DND-41 (cell line): ENCODE measurements around the gene PHACTR1.

ENCODE experiments used
- ATAC-seq: fragments of 200-7000 bp; cut with Tn5 transposase; 3 replicates; pipeline ENCODE4 v1.9.1; 2021; ENCODE audit warnings: low read depth; ENCODE audit not compliant: insufficient read depth
- DNase-seq: peaks from one replicate; pipeline ENCODE4 v3.0.0-alpha.2; 2020
- H2AFZ ChIP-seq: 2 replicates; pipeline ENCODE4 v1.6.0; 2012; ENCODE audit warnings: low read depth, low read length
- H3K27ac ChIP-seq: 2 replicates; pipeline ENCODE4 v1.5.1; 2012; ENCODE audit warnings: low read length, inconsistent platforms
- H3K27me3 ChIP-seq: fragments of 200-600 bp; sonication (generic); 2 replicates; pipeline ENCODE4 v1.6.0; 2012; ENCODE audit warnings: low read length, mild to moderate bottlenecking, inconsistent platforms; ENCODE audit not compliant: insufficient read depth, poor library complexity
- H3K36me3 ChIP-seq: 2 replicates; pipeline ENCODE4 v1.5.1; 2012; ENCODE audit warnings: low read length, inconsistent platforms; ENCODE audit not compliant: insufficient read depth
- H3K4me1 ChIP-seq: 2 replicates; pipeline ENCODE4 v1.5.1; 2012; ENCODE audit warnings: mild to moderate bottlenecking, low read length; ENCODE audit not compliant: insufficient read depth
- H3K4me2 ChIP-seq: 2 replicates; pipeline ENCODE4 v1.6.0; 2012; ENCODE audit warnings: mild to moderate bottlenecking, moderate library complexity, low read length, inconsistent platforms; ENCODE audit not compliant: insufficient read depth
- H3K4me3 ChIP-seq, 2 experiments: fragments of 200-600 bp in 1 of 2; shearing (Covaris generic) in 1 of 2; 2 replicates each; pipeline ENCODE4 v1.5.1; 2012 to 2016; ENCODE audit warnings: inconsistent platforms in 2 of 2, low read length in 2 of 2, mild to moderate bottlenecking in 2 of 2, low read depth in 1 of 2, moderate library complexity in 1 of 2
- H3K79me2 ChIP-seq: 2 replicates; pipeline ENCODE4 v1.6.0; 2012; ENCODE audit warnings: low read length, inconsistent platforms; ENCODE audit not compliant: insufficient read depth
- H3K9ac ChIP-seq: 2 replicates; pipeline ENCODE4 v1.6.0; 2012; ENCODE audit warnings: low read depth, mild to moderate bottlenecking, inconsistent platforms, low read length, moderate library complexity
- H3K9me3 ChIP-seq: 2 replicates; pipeline ENCODE4 v1.5.1; 2012; ENCODE audit warnings: low read length, moderate library complexity, mild to moderate bottlenecking, inconsistent platforms; ENCODE audit not compliant: insufficient read depth, severe bottlenecking
- H4K20me1 ChIP-seq: 2 replicates; pipeline ENCODE4 v1.6.0; 2012; ENCODE audit warnings: low read length; ENCODE audit not compliant: insufficient read depth
- EZH2 ChIP-seq: IDR thresholded peaks from 3 replicates; pipeline ENCODE4 v1.6.1; 2012; ENCODE audit warnings: borderline replicate concordance, low read depth, mild to moderate bottlenecking, moderate library complexity, low read length, inconsistent platforms; ENCODE audit not compliant: severe bottlenecking
- TF ChIP-seq, protein P1 (sequence below): IDR thresholded peaks from 2 replicates; pipeline ENCODE4 v1.5.1; 2012; ENCODE audit warnings: borderline replicate concordance, low read length, moderate library complexity, mild to moderate bottlenecking; ENCODE audit not compliant: poor library complexity, severe bottlenecking; ENCODE audit errors: extremely low read depth

The PHACTR1 gene

DNA sequence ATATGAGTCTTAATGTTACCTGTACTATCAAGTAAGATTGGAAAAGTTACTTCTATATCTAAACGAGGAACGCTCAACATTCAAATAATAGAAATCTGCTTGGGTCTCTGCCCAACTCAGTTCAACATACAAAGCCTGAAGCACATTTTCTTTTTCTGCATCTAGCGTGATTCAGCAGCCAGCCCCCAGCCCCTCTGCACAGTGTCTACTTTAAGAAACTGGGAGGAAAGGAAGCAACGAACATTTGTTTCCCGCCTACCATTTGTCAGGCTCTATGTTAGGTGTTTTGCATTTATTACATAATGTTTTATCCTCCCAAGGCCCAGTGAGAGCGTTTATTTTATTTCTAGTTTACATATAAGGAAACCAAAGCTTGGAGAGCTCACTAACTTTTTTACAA lies 17.3 kb downstream of the PHACTR1 start:
- Histone ChIP-seq H3K4me2 (no peak overlapping the region), H3K9me3 (no peaks in the 10 kb centered on the region), H3K4me1 (no peaks in the 10 kb centered on the region), H4K20me1 (no peaks in the 10 kb centered on the region), H3K4me3 (no peak overlapping the region), H3K27me3 (no peaks in the 10 kb centered on the region), H3K36me3 (no peaks in the 10 kb centered on the region), H2AFZ (no peak overlapping the region), H3K79me2 (no peaks in the 10 kb centered on the region), H3K27ac (no peak overlapping the region), H3K9ac (no peak overlapping the region)
- no peak for DNase-seq
- ATAC-seq, result no peak
- TF ChIP-seq, protein P1, sequence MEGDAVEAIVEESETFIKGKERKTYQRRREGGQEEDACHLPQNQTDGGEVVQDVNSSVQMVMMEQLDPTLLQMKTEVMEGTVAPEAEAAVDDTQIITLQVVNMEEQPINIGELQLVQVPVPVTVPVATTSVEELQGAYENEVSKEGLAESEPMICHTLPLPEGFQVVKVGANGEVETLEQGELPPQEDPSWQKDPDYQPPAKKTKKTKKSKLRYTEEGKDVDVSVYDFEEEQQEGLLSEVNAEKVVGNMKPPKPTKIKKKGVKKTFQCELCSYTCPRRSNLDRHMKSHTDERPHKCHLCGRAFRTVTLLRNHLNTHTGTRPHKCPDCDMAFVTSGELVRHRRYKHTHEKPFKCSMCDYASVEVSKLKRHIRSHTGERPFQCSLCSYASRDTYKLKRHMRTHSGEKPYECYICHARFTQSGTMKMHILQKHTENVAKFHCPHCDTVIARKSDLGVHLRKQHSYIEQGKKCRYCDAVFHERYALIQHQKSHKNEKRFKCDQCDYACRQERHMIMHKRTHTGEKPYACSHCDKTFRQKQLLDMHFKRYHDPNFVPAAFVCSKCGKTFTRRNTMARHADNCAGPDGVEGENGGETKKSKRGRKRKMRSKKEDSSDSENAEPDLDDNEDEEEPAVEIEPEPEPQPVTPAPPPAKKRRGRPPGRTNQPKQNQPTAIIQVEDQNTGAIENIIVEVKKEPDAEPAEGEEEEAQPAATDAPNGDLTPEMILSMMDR, result no peak
- TF ChIP-seq EZH2, result no peak

DNA sequence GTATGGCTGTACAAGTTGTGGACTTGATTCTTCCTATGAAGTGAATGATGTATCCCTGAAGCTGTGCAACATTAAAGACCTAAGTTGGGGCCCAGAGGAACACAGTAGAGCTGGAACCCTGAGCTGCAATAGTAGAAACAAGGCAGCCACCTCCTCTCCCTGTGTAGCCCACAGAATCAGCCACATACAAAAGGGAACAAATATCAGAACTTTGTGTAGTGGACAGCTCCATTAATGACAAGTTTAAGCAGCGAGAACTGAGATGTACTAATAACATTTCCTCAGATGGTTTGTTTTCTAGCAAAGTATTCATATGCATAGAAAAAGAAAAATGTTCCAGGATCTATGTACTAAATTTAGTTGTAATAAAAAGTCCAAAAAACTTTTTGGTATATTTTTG lies 19.2 kb downstream of the PHACTR1 start:
- no peaks in the 10 kb centered on the region for H3K9me3 ChIP-seq
- TF ChIP-seq EZH2, result no peak
- TF ChIP-seq, protein P1, result no peak
- no peaks in the 10 kb centered on the region for H3K36me3 ChIP-seq
- H3K79me2 ChIP-seq, result no peaks in the 10 kb centered on the region
- H4K20me1 ChIP-seq, result no peaks in the 10 kb centered on the region
- H3K9ac ChIP-seq, result no peak overlapping the region
- H3K4me2 ChIP-seq, result no peak overlapping the region
- no peaks in the 10 kb centered on the region for H3K4me1 ChIP-seq
- H3K27me3 ChIP-seq, result no peaks in the 10 kb centered on the region
- ATAC-seq (no peak), DNase-seq (no peak)
- H2AFZ ChIP-seq, result no peak overlapping the region
- no peak overlapping the region for H3K4me3 ChIP-seq
- H3K27ac ChIP-seq, result no peak overlapping the region

DNA sequence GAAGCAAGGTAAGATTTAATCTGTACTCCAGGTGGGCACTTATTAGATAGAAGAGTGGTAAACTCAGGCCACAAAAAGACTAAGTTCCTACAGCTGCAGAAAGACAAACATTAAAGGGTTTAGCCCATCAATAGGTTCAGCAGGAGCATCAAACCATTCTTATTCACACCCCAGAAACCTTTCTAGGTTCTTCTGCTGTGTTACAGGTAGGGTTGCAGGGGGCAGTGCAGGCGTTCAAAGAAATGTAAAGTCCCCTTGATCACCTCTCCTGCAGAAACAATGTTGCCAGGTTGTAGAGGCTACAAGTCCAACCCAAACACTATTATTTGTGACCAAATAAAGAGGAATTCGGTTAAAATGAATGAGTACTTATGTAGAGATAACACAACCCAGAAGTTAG lies 31.8 kb downstream of the PHACTR1 start:
- no peak overlapping the region for H3K4me3 ChIP-seq
- H3K36me3 ChIP-seq, result no peaks in the 10 kb centered on the region
- H3K79me2 ChIP-seq, result no peaks in the 10 kb centered on the region
- H3K4me2 ChIP-seq, result no peak overlapping the region
- H3K4me1 ChIP-seq, result no peaks in the 10 kb centered on the region
- TF ChIP-seq EZH2, result no peak
- TF ChIP-seq, protein P1, result no peak
- H3K9ac ChIP-seq, result no peak overlapping the region
- no peak overlapping the region for H2AFZ ChIP-seq
- peaks cover 4% of the 10 kb centered on the region for H3K9me3 ChIP-seq
- H3K27ac ChIP-seq, result no peak overlapping the region
- H4K20me1 ChIP-seq, result no peaks in the 10 kb centered on the region
- no peak for ATAC-seq
- no peaks in the 10 kb centered on the region for H3K27me3 ChIP-seq
- DNase-seq, result no peak

DNA sequence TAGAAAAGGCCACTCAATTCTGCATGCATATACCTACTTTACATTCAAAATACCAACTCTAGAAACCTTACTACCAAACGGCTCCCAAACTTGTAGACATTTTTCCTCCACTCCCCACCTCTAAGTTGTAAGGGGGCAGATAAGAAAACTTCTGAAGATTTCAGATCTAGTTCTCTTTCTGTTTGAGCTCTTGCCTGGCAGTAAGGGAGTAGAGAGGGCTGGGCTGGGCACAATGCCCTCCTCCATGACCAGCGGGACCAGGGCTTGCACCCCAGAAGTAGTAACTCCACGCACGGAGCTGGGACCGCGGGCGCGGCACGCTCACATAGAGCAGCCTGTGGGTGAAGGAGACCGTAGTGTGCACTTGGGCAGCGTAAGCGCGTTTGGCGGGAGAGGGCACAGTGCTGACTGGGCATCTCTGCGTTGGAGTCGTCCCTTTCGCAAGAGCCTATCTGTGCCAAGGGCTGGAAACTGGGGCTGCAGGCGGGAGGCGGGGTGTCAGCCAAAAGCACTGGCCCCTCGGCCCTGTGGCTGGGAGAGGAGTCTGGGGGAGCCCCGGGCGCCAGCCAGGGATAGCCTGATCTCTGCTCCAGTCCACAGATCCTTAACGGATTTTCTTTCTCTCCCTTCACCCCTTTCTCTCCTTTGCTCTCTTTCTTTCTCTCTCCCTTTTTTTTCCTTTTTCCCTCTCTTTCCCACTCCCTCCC lies 32.4 kb downstream of the PHACTR1 start:
- no peak for ATAC-seq
- H3K27me3 ChIP-seq, result no peaks in the 10 kb centered on the region
- H3K27ac ChIP-seq, result no peak overlapping the region
- no peaks in the 10 kb centered on the region for H3K79me2 ChIP-seq
- H3K9ac ChIP-seq, result no peak overlapping the region
- TF ChIP-seq EZH2, result no peak
- TF ChIP-seq, protein P1, result no peak
- no peak for DNase-seq
- H2AFZ ChIP-seq, result no peak overlapping the region
- no peak overlapping the region for H3K4me3 ChIP-seq
- no peak overlapping the region for H3K4me2 ChIP-seq
- H3K4me1 ChIP-seq, result no peaks in the 10 kb centered on the region
- no peaks in the 10 kb centered on the region for H4K20me1 ChIP-seq
- H3K36me3 ChIP-seq, result no peaks in the 10 kb centered on the region
- peaks cover 4% of the 10 kb centered on the region for H3K9me3 ChIP-seq
